Gastrocnemius medialis (tissue), 4 donors: ENCODE measurements around the gene AUTS2.

Experiments used
- POLR2A ChIP-seq, 2 donors: fragments of 450-650 bp; IDR thresholded peaks; one replicate each; pipeline ENCODE4 v1.6.1; 2017; ENCODE audit warnings: antibody characterized with exemption in 2 of 2, mild to moderate bottlenecking in 2 of 2, moderate library complexity in 2 of 2
- TF ChIP-seq, protein P1 (sequence below), 5 experiments: fragments of 450-650 bp in 3 of 5; fragments of 200-600 bp in 2 of 5; sonication (generic) in 2 of 5; IDR thresholded peaks in 4 of 5; conservative IDR thresholded peaks in 1 of 5; 1 replicate in 4 of 5; 2 replicates in 1 of 5; pipeline ENCODE4 v1.5.1; 2016 to 2019; ENCODE audit warnings: antibody characterized with exemption in 5 of 5, mild to moderate bottlenecking in 3 of 5, moderate library complexity in 3 of 5

DNA sequence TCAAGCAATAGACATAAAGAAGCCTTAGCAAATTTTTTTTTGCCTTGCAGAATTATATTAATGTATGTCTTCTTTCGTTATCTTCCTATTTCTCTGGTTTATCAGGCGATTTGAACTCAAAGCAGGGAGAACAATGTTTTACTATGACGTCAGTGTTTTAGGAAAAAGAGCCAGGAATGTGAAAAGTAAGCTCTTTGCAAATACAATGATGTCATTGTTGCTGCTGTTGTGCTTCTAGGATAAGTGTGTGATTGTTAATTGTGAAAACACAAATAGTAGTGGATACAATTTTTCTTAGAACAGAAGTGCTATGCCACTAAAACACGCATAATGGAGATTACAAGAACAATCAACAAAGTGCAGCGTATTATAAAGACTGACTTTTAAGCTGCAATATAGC is 9.5 kb upstream of the AUTS2 start:
- TF ChIP-seq, protein P1, sequence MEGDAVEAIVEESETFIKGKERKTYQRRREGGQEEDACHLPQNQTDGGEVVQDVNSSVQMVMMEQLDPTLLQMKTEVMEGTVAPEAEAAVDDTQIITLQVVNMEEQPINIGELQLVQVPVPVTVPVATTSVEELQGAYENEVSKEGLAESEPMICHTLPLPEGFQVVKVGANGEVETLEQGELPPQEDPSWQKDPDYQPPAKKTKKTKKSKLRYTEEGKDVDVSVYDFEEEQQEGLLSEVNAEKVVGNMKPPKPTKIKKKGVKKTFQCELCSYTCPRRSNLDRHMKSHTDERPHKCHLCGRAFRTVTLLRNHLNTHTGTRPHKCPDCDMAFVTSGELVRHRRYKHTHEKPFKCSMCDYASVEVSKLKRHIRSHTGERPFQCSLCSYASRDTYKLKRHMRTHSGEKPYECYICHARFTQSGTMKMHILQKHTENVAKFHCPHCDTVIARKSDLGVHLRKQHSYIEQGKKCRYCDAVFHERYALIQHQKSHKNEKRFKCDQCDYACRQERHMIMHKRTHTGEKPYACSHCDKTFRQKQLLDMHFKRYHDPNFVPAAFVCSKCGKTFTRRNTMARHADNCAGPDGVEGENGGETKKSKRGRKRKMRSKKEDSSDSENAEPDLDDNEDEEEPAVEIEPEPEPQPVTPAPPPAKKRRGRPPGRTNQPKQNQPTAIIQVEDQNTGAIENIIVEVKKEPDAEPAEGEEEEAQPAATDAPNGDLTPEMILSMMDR (IDR thresholded peaks at IDR 0.05 in 4 of 5, conservative IDR thresholded peaks at IDR 0.05 in 1 of 5) = no peak
- no peak for TF ChIP-seq POLR2A (IDR thresholded peaks at IDR 0.05)
